Measurements from ENCODE around the gene SLFN13. TPM values are rescaled to one million over a fixed set of nuclear protein-coding genes. Genes with fewer than 3 reads are reported as not detected.
"Not testable (repeated sequence)": the region's sequence is repeated elsewhere in the genome, so short reads cannot be mapped to it uniquely, and the experiment has no call there.

SLFN13 gene
- total RNA-seq, 1 donor from 2014 or later = 2.7 TPM

DNA sequence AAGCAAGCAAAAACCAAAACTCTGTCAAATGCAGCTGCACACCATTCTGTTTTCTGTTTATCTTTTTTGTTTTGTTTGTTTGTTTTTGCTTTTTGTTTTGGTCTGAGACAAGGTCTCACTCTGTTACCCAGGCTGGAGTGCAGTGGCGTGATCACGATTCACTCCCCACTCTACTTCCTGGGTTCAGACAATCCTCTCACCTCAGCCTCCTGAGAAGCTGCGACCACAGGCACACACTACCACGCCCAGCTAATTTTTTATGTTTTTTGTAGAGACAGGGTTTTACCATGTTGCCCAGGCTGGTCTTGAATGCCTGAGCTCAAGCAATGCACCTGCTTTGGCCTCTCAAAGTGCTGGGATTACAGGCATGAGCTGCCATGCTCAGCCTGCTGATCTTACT, 19.3 kb upstream of the SLFN13 start:
- Histone ChIP-seq H3K9me3 (ENCODE audit: insufficient read depth, low read depth, low read length) (no peaks in the 10 kb centered on the region), H3K4me1 (ENCODE audit: insufficient read depth, low read length) (no peaks in the 10 kb centered on the region), H4K20me1 (ENCODE audit: insufficient read depth, low read length) (no peaks in the 10 kb centered on the region), H3K27me3 (ENCODE audit: insufficient read depth, low read length) (peaks cover 8% of the 10 kb centered on the region), H3K4me2 (ENCODE audit: low read length) (no peak overlapping the region), H3K9ac (ENCODE audit: low read length) (no peak overlapping the region), H3K27ac (ENCODE audit: low read depth, low read length) (no peak overlapping the region), H2AFZ (ENCODE audit: low read depth, low read length) (no peak overlapping the region), H3K4me3 (ENCODE audit: insufficient read depth, low read depth, low read length) (no peak overlapping the region), H3K36me3 (ENCODE audit: insufficient read depth, low read length) (no peaks in the 10 kb centered on the region), H3K79me2 (ENCODE audit: insufficient read depth, low read length) (no peaks in the 10 kb centered on the region)
- TF ChIP-seq, protein P1, sequence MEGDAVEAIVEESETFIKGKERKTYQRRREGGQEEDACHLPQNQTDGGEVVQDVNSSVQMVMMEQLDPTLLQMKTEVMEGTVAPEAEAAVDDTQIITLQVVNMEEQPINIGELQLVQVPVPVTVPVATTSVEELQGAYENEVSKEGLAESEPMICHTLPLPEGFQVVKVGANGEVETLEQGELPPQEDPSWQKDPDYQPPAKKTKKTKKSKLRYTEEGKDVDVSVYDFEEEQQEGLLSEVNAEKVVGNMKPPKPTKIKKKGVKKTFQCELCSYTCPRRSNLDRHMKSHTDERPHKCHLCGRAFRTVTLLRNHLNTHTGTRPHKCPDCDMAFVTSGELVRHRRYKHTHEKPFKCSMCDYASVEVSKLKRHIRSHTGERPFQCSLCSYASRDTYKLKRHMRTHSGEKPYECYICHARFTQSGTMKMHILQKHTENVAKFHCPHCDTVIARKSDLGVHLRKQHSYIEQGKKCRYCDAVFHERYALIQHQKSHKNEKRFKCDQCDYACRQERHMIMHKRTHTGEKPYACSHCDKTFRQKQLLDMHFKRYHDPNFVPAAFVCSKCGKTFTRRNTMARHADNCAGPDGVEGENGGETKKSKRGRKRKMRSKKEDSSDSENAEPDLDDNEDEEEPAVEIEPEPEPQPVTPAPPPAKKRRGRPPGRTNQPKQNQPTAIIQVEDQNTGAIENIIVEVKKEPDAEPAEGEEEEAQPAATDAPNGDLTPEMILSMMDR (IDR thresholded peaks at IDR 0.05; ENCODE audit: insufficient read depth, low read depth, low read length) = no peak
- TF ChIP-seq EZH2 (IDR thresholded peaks at IDR 0.05; ENCODE audit: insufficient read depth, low read length) = no peak
- Mint-ChIP-seq H3K4me3 (ENCODE audit: unreplicated experiment) (no peak overlapping the region), H3K27me3 (ENCODE audit: low read depth, unreplicated experiment) (peaks cover 27% of the 10 kb centered on the region), H3K36me3 (ENCODE audit: low read depth, unreplicated experiment) (peaks cover 1% of the 10 kb centered on the region), H3K9me3 (ENCODE audit: unreplicated experiment) (peaks cover 9% of the 10 kb centered on the region), H3K4me1 (ENCODE audit: low read depth, unreplicated experiment) (no peaks in the 10 kb centered on the region), H3K27ac (ENCODE audit: unreplicated experiment) (no peak overlapping the region)
- no peak for FAIRE-seq
- no peak for DNase-seq (ENCODE audit: low read depth)

GRCh38 chr17:35460354-35460851, 11.8 kb upstream of the SLFN13 start:
- peaks cover 53% of the 10 kb centered on the region for H3K27me3 Mint-ChIP-seq (ENCODE audit: low read depth, unreplicated experiment)
- Histone ChIP-seq H3K79me2 (ENCODE audit: insufficient read depth, low read length) (no peaks in the 10 kb centered on the region), H3K4me1 (ENCODE audit: insufficient read depth, low read length) (no peaks in the 10 kb centered on the region), H3K9ac (ENCODE audit: low read length) (no peak overlapping the region), H4K20me1 (ENCODE audit: insufficient read depth, low read length) (no peaks in the 10 kb centered on the region), H3K27me3 (ENCODE audit: insufficient read depth, low read length) (peaks cover 36% of the 10 kb centered on the region), H3K27ac (ENCODE audit: low read depth, low read length) (no peak overlapping the region), H2AFZ (ENCODE audit: low read depth, low read length) (peak overlapping the region; percentile 60), H3K36me3 (ENCODE audit: insufficient read depth, low read length) (no peaks in the 10 kb centered on the region), H3K4me2 (ENCODE audit: low read length) (peak overlapping the region; percentile 57), H3K9me3 (ENCODE audit: insufficient read depth, low read depth, low read length) (no peaks in the 10 kb centered on the region), H3K4me3 (ENCODE audit: insufficient read depth, low read depth, low read length) (no peak overlapping the region)
- H3K4me3 Mint-ChIP-seq (ENCODE audit: unreplicated experiment) = peak overlapping the region; percentile 58
- DNase-seq (ENCODE audit: low read depth) (no peak), FAIRE-seq (no peak)
- H3K36me3 Mint-ChIP-seq (ENCODE audit: low read depth, unreplicated experiment) = peaks cover 1% of the 10 kb centered on the region
- peaks cover 2% of the 10 kb centered on the region for H3K9me3 Mint-ChIP-seq (ENCODE audit: unreplicated experiment)
- no peak for TF ChIP-seq EZH2 (IDR thresholded peaks at IDR 0.05; ENCODE audit: insufficient read depth, low read length)
- TF ChIP-seq, protein P1 (IDR thresholded peaks at IDR 0.05; ENCODE audit: insufficient read depth, low read depth, low read length) = no peak
- H3K27ac Mint-ChIP-seq (ENCODE audit: unreplicated experiment) = no peak overlapping the region
- H3K4me1 Mint-ChIP-seq (ENCODE audit: low read depth, unreplicated experiment) = no peaks in the 10 kb centered on the region

GRCh38 chr17:35454035-35454434, 5.5 kb upstream of the SLFN13 start:
- not testable (repeated sequence) for H3K9ac ChIP-seq (ENCODE audit: low read length); DNase-seq (ENCODE audit: low read depth); H3K4me2 ChIP-seq (ENCODE audit: low read length); FAIRE-seq; H3K4me3 Mint-ChIP-seq (ENCODE audit: unreplicated experiment); H3K36me3 ChIP-seq (ENCODE audit: insufficient read depth, low read length); H3K9me3 ChIP-seq (ENCODE audit: insufficient read depth, low read depth, low read length); H3K27ac Mint-ChIP-seq (ENCODE audit: unreplicated experiment); H2AFZ ChIP-seq (ENCODE audit: low read depth, low read length); H3K4me1 ChIP-seq (ENCODE audit: insufficient read depth, low read length); H3K79me2 ChIP-seq (ENCODE audit: insufficient read depth, low read length); H3K4me3 ChIP-seq (ENCODE audit: insufficient read depth, low read depth, low read length); H3K27ac ChIP-seq (ENCODE audit: low read depth, low read length); H3K4me1 Mint-ChIP-seq (ENCODE audit: low read depth, unreplicated experiment); H4K20me1 ChIP-seq (ENCODE audit: insufficient read depth, low read length); H3K36me3 Mint-ChIP-seq (ENCODE audit: low read depth, unreplicated experiment)
- H3K9me3 Mint-ChIP-seq (ENCODE audit: unreplicated experiment) = peaks cover 13% of the 10 kb centered on the region
- peaks cover 53% of the 10 kb centered on the region for H3K27me3 ChIP-seq (ENCODE audit: insufficient read depth, low read length)
- H3K27me3 Mint-ChIP-seq (ENCODE audit: low read depth, unreplicated experiment) = peaks cover 77% of the 10 kb centered on the region
